Hair follicular keratinocyte (primary cell): ENCODE data around the gene ANGPTL7. TPM values are rescaled to one million over a fixed set of nuclear protein-coding genes. Genes with fewer than 3 reads are reported as not detected.

Experiments used
- total RNA-seq: library from RNA; depleted of rRNA; stranded (reverse); fragments of >200 nt; gene quantifications from 2 replicates; pipeline ENCODE4 v1.2.3, GENCODE V29; 2015

Gene ANGPTL7
- total RNA-seq, result 0.08 TPM in 1 of 2 replicates, not detected in the other

GRCh38 chr1:11188858-11189451 is at the start of gene ANGPTL7:
Gene ANGPTL7, plus strand, starts transcription at chr1:11189355. Its CDS starts 225 bp downstream, at chr1:11189580.

Other genes starting within 250 kb of the ANGPTL7 start
- gene TARDBP, start 176.7 kb upstream of the ANGPTL7 start, total RNA-seq, result 46.5 and 56.1 TPM in 2 replicates
- gene MASP2, start 142.1 kb upstream of the ANGPTL7 start, total RNA-seq, result not detected in 2 replicates
- 55.1 and 86.0 TPM in 2 replicates for gene SRM, start 129.3 kb upstream of the ANGPTL7 start, total RNA-seq
- gene EXOSC10, start 89.5 kb upstream of the ANGPTL7 start, total RNA-seq, result 46.2 and 70.4 TPM in 2 replicates
- 31.1 and 33.6 TPM in 2 replicates for gene MTOR, start 73.2 kb downstream of the ANGPTL7 start, total RNA-seq
- gene UBIAD1, start 83.8 kb downstream of the ANGPTL7 start, total RNA-seq, result 9.6 and 12.0 TPM in 2 replicates